Measurements from ENCODE around the gene DYNLL2.

DYNLL2 gene

DNA sequence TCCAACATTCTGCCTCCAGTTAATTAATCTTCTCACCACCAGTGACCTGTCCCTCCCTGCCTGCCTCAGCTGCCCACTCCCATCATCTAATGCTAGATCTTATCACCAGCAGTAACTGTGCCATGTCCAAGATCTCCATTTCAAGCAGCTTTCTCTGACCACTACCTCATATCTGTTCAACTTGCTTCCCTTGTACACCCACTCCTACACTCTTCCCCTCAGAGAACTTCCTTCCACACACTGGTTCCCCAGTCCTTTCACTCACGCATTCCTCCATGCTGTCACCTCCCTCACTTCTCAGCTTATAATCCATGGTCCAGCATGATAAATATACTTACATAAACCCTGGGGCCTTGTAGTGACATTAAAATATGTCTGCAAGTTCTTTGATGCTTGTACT, 31.8 kb upstream of the DYNLL2 start:
- H3K4me3 ChIP-seq (replicated peaks; ENCODE audit: insufficient read depth, low read length), result no peak overlapping the region
- H3K27me3 ChIP-seq (ENCODE audit: insufficient read depth, poor library complexity, severe bottlenecking), result peaks cover 4% of the 10 kb centered on the region
- no peak for TF ChIP-seq SPI1 (IDR thresholded peaks at IDR 0.05; ENCODE audit: borderline replicate concordance, low read depth)
- TF ChIP-seq, protein P1, sequence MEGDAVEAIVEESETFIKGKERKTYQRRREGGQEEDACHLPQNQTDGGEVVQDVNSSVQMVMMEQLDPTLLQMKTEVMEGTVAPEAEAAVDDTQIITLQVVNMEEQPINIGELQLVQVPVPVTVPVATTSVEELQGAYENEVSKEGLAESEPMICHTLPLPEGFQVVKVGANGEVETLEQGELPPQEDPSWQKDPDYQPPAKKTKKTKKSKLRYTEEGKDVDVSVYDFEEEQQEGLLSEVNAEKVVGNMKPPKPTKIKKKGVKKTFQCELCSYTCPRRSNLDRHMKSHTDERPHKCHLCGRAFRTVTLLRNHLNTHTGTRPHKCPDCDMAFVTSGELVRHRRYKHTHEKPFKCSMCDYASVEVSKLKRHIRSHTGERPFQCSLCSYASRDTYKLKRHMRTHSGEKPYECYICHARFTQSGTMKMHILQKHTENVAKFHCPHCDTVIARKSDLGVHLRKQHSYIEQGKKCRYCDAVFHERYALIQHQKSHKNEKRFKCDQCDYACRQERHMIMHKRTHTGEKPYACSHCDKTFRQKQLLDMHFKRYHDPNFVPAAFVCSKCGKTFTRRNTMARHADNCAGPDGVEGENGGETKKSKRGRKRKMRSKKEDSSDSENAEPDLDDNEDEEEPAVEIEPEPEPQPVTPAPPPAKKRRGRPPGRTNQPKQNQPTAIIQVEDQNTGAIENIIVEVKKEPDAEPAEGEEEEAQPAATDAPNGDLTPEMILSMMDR (IDR thresholded peaks at IDR 0.05; ENCODE audit: insufficient read depth, low read length), result no peak
- no peak for TF ChIP-seq POLR2AphosphoS5 (IDR thresholded peaks at IDR 0.05; ENCODE audit: low read depth)
- TF ChIP-seq, protein P2, sequence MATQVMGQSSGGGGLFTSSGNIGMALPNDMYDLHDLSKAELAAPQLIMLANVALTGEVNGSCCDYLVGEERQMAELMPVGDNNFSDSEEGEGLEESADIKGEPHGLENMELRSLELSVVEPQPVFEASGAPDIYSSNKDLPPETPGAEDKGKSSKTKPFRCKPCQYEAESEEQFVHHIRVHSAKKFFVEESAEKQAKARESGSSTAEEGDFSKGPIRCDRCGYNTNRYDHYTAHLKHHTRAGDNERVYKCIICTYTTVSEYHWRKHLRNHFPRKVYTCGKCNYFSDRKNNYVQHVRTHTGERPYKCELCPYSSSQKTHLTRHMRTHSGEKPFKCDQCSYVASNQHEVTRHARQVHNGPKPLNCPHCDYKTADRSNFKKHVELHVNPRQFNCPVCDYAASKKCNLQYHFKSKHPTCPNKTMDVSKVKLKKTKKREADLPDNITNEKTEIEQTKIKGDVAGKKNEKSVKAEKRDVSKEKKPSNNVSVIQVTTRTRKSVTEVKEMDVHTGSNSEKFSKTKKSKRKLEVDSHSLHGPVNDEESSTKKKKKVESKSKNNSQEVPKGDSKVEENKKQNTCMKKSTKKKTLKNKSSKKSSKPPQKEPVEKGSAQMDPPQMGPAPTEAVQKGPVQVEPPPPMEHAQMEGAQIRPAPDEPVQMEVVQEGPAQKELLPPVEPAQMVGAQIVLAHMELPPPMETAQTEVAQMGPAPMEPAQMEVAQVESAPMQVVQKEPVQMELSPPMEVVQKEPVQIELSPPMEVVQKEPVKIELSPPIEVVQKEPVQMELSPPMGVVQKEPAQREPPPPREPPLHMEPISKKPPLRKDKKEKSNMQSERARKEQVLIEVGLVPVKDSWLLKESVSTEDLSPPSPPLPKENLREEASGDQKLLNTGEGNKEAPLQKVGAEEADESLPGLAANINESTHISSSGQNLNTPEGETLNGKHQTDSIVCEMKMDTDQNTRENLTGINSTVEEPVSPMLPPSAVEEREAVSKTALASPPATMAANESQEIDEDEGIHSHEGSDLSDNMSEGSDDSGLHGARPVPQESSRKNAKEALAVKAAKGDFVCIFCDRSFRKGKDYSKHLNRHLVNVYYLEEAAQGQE (IDR thresholded peaks at IDR 0.05; ENCODE audit: insufficient replicate concordance, low read depth), result no peak
- no peak for TF ChIP-seq GABPA (IDR thresholded peaks at IDR 0.05; ENCODE audit: low read depth)
- no peak overlapping the region for H3K27ac ChIP-seq (replicated peaks)
- no peak for DNase-seq (ENCODE audit: low read depth in 1 of 2, low spot score in 1 of 2)

DNA sequence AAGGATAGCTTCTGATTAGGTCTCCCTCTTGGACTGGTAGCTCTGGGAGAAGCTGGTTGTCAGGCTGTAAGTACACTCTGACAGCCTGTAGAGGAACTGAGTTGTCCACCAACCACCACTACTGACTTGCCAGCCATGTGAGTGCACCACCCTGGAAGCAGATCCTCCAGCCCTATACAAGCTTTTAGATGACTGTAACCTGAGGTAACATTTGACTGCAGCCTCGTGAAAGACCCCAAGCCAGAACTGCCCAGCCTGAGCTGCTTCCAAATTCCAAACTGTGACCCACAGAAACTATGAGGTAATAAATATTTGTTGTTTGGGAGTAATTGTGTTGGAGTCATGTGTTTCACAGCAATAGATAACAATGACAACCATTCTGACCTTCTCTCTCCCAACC, 30.8 kb upstream of the DYNLL2 start:
- peaks cover 4% of the 10 kb centered on the region for H3K27me3 ChIP-seq (ENCODE audit: insufficient read depth, poor library complexity, severe bottlenecking)
- no peak for DNase-seq (ENCODE audit: low read depth in 1 of 2, low spot score in 1 of 2)
- no peak overlapping the region for H3K4me3 ChIP-seq (replicated peaks; ENCODE audit: insufficient read depth, low read length)
- no peak overlapping the region for H3K27ac ChIP-seq (replicated peaks)
- TF ChIP-seq, protein P1 (IDR thresholded peaks at IDR 0.05; ENCODE audit: insufficient read depth, low read length), result no peak
- TF ChIP-seq POLR2AphosphoS5 (IDR thresholded peaks at IDR 0.05; ENCODE audit: low read depth) (no peak), GABPA (IDR thresholded peaks at IDR 0.05; ENCODE audit: low read depth) (no peak), SPI1 (IDR thresholded peaks at IDR 0.05; ENCODE audit: borderline replicate concordance, low read depth) (no peak)
- TF ChIP-seq, protein P2 (IDR thresholded peaks at IDR 0.05; ENCODE audit: insufficient replicate concordance, low read depth), result no peak

DNA sequence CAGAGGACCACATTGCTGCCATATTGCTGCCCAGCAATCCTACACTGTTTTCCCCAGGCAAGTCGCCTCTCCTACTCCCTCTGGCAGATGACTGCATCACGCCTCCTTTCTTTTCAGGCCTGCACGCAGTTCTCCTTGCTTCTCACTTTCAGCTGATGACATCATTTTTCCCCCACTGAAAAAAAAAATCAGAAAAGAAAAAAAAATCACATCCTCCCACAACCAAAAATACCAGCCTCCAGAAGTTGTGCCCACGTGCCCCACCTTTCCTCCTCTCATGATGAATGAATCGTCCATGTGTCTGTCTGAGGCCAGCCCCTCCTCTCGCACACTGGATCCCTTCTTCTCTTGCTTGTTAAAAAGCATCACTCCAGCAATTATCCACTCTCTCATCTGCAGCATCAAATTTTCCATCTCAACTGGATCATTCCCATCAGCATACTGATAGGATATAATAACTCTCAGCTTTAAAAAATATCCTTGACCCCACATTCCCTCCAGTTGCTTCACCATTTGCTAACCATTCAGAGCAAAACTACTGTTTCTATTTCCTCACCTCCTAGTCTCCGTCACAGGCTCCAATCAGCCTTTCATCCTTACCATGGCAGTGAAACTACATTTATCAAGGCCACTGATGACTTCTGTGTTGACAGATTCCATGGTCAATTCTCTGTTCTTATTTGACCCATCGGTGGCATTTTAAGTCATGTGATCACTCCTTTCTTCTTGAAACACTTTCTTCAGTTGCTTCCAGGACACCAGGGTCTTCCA, 30.1 kb upstream of the DYNLL2 start:
- peaks cover 4% of the 10 kb centered on the region for H3K27me3 ChIP-seq (ENCODE audit: insufficient read depth, poor library complexity, severe bottlenecking)
- TF ChIP-seq, protein P2 (IDR thresholded peaks at IDR 0.05; ENCODE audit: insufficient replicate concordance, low read depth), result no peak
- TF ChIP-seq POLR2AphosphoS5 (IDR thresholded peaks at IDR 0.05; ENCODE audit: low read depth) (no peak), SPI1 (IDR thresholded peaks at IDR 0.05; ENCODE audit: borderline replicate concordance, low read depth) (no peak), GABPA (IDR thresholded peaks at IDR 0.05; ENCODE audit: low read depth) (no peak)
- TF ChIP-seq, protein P1 (IDR thresholded peaks at IDR 0.05; ENCODE audit: insufficient read depth, low read length), result no peak
- H3K27ac ChIP-seq (replicated peaks), result no peak overlapping the region
- DNase-seq (ENCODE audit: low read depth in 1 of 2, low spot score in 1 of 2), result no peak
- no peak overlapping the region for H3K4me3 ChIP-seq (replicated peaks; ENCODE audit: insufficient read depth, low read length)
